HCT116 (cell line): ENCODE measurements around the gene RNF138. TPM values are rescaled to one million over a fixed set of nuclear protein-coding genes. Genes with fewer than 3 reads are reported as not detected.

ENCODE experiments used
- ATAC-seq: fragments of 200-7000 bp; cut with Tn5 transposase; 2 replicates; pipeline ENCODE4 v1.9.1; 2020; ENCODE audit warnings: mild to moderate bottlenecking, moderate library complexity
- BruUV-seq: library from RNA; stranded (reverse); fragments of 400-500 nt; replicated peaks from 2 replicates; lab custom pipeline; 2021; lab: Mats Ljungman, UMichigan
- CTCF ChIA-PET: fragments of 300-600 bp; sonication (Branson Sonifier 250); formaldehyde crosslinking; loops from one replicate; lab custom pipeline; 2021; ENCODE audit warnings: antibody characterized with exemption; lab: Charles Lee
- POLR2A ChIA-PET: fragments of 300-600, 350-600 bp; sonication (Branson Sonifier 250); formaldehyde crosslinking; loops from one replicate; lab custom pipeline; 2021; ENCODE audit warnings: antibody characterized with exemption; lab: Charles Lee
- RAD21 ChIA-PET, 2 experiments: fragments of 300-600 bp; sonication (Branson Sonifier 250); formaldehyde crosslinking; loops; one replicate each; lab custom pipeline; 2023; ENCODE audit warnings: low total read pairs in 2 of 2; ENCODE audit not compliant: uncharacterized antibody in 2 of 2, unreplicated experiment in 2 of 2, low non-redundant PET in 1 of 2; lab: Charles Lee
- DNase-seq: peaks from one replicate; pipeline ENCODE4 v3.0.0-alpha.2; 2010; ENCODE audit warnings: low read depth, low spot score
- H2AFZ ChIP-seq: fragments of 200-600 bp; shearing (Covaris generic), sonication (generic); 2 replicates; pipeline ENCODE4 v1.6.1; 2017; ENCODE audit warnings: low read depth, mixed run types, mixed read lengths, antibody characterized with exemption, low read length; ENCODE audit not compliant: poor library complexity, severe bottlenecking
- H3K27ac ChIP-seq: 2 replicates; pipeline ENCODE4 v1.5.1; 2012; ENCODE audit warnings: low read depth, low read length
- H3K27me3 ChIP-seq: fragments of 200-600 bp; sonication (generic); 2 replicates; pipeline ENCODE4 v1.6.1; 2016; ENCODE audit warnings: mixed run types, low read length, mixed read lengths; ENCODE audit not compliant: insufficient read depth
- H3K36me3 ChIP-seq, 2 experiments: fragments of 200-500 bp in 1 of 2; fragments of 200-600 bp in 1 of 2; sonication (Bioruptor generic) in 1 of 2; sonication (generic) in 1 of 2; 2 replicates each; pipeline versions ENCODE4 v1.5.1 to v1.6.1; 2014 to 2016; ENCODE audit warnings: low read length in 2 of 2, inconsistent platforms in 1 of 2, mixed read lengths in 1 of 2, mixed run types in 1 of 2; ENCODE audit not compliant: insufficient read depth in 2 of 2, control insufficient read depth in 1 of 2
- H3K4me1 ChIP-seq, 2 experiments: fragments of 200-600 bp in 1 of 2; sonication (generic) in 1 of 2; 2 replicates each; pipeline versions ENCODE4 v1.5.1 to v1.6.1; 2012 to 2017; ENCODE audit warnings: low read length in 2 of 2, inconsistent platforms in 1 of 2, mild to moderate bottlenecking in 1 of 2, mixed read lengths in 1 of 2, mixed run types in 1 of 2, moderate library complexity in 1 of 2; ENCODE audit not compliant: insufficient read depth in 2 of 2, control insufficient read depth in 1 of 2
- H3K4me2 ChIP-seq: fragments of 200-600 bp; sonication (generic); 2 replicates; pipeline ENCODE4 v1.6.1; 2017; ENCODE audit warnings: mixed run types, low read length, mixed read lengths
- H3K4me3 ChIP-seq, 2 experiments: fragments of 200-600 bp in 1 of 2; sonication (generic) in 1 of 2; replicated peaks in 1 of 2; 2 replicates each; pipeline ENCODE4 v1.5.1; 2011 to 2016; ENCODE audit warnings: low read length in 2 of 2, control low read depth in 1 of 2, low read depth in 1 of 2, mild to moderate bottlenecking in 1 of 2, mixed read lengths in 1 of 2, mixed run types in 1 of 2
- H3K79me2 ChIP-seq: fragments of 200-600 bp; sonication (generic); 2 replicates; pipeline ENCODE4 v1.6.1; 2017; ENCODE audit warnings: mild to moderate bottlenecking, mixed run types, low read length, moderate library complexity, mixed read lengths; ENCODE audit not compliant: insufficient read depth
- H3K9ac ChIP-seq: fragments of 200-600 bp; sonication (generic); 2 replicates; pipeline ENCODE4 v1.6.1; 2016; ENCODE audit warnings: low read length, mixed read lengths
- H3K9me2 ChIP-seq: fragments of 200-600 bp; sonication (generic), shearing (Covaris generic); 2 replicates; pipeline ENCODE4 v1.6.1; 2017; ENCODE audit warnings: mixed run types, mild to moderate bottlenecking, moderate library complexity; ENCODE audit not compliant: insufficient read depth
- H3K9me3 ChIP-seq, 2 experiments: fragments of 200-500 bp in 1 of 2; fragments of 200-600 bp in 1 of 2; sonication (Bioruptor generic) in 1 of 2; sonication (generic) in 1 of 2; 2 replicates each; pipeline ENCODE4 v1.6.1; 2014 to 2017; ENCODE audit warnings: low read length in 2 of 2, mixed read lengths in 2 of 2, inconsistent platforms in 1 of 2, low read depth in 1 of 2, mild to moderate bottlenecking in 1 of 2, mixed run types in 1 of 2, moderate library complexity in 1 of 2; ENCODE audit not compliant: control insufficient read depth in 1 of 2, insufficient read depth in 1 of 2
- H4K20me1 ChIP-seq: fragments of 200-600 bp; sonication (generic), shearing (Covaris generic); 2 replicates; pipeline ENCODE4 v1.6.1; 2017; ENCODE audit warnings: mixed run types, mild to moderate bottlenecking, moderate library complexity; ENCODE audit not compliant: insufficient read depth
- ATF3 ChIP-seq: IDR thresholded peaks from 2 replicates; pipeline ENCODE4 v1.6.1; 2012
- CBX3 ChIP-seq: IDR thresholded peaks from 2 replicates; pipeline ENCODE4 v1.6.1; 2012; ENCODE audit warnings: low read depth
- CEBPB ChIP-seq: IDR thresholded peaks from 2 replicates; pipeline ENCODE4 v1.6.1; 2012; ENCODE audit warnings: low read depth
- EGR1 ChIP-seq: IDR thresholded peaks from 2 replicates; pipeline ENCODE4 v1.6.1; 2012; ENCODE audit warnings: low read depth
- ELF1 ChIP-seq: IDR thresholded peaks from 2 replicates; pipeline ENCODE4 v1.6.1; 2012; ENCODE audit warnings: low read depth, borderline replicate concordance
- EZH2 ChIP-seq: fragments of 200-600 bp; sonication (generic); IDR thresholded peaks from 2 replicates; pipeline ENCODE4 v1.6.1; 2017; ENCODE audit warnings: antibody characterized with exemption, mixed run types
- FOSL1 ChIP-seq: IDR thresholded peaks from 2 replicates; pipeline ENCODE4 v1.6.1; 2012; ENCODE audit warnings: low read depth
- JUND ChIP-seq: IDR thresholded peaks from 2 replicates; pipeline ENCODE4 v1.6.1; 2012
- POLR2A ChIP-seq: IDR thresholded peaks from 2 replicates; pipeline ENCODE4 v1.7.0; 2011; ENCODE audit warnings: borderline replicate concordance; ENCODE audit not compliant: insufficient read depth, insufficient read length; ENCODE audit errors: extremely low read depth
- RAD21 ChIP-seq: IDR thresholded peaks from 2 replicates; pipeline ENCODE4 v1.6.1; 2012; ENCODE audit warnings: low read depth, mild to moderate bottlenecking
- SIN3A ChIP-seq: IDR thresholded peaks from 2 replicates; pipeline ENCODE4 v1.6.1; 2012; ENCODE audit warnings: low read depth
- SP1 ChIP-seq: IDR thresholded peaks from 2 replicates; pipeline ENCODE4 v1.6.1; 2012; ENCODE audit warnings: low read depth
- SRF ChIP-seq: IDR thresholded peaks from 2 replicates; pipeline ENCODE4 v1.6.1; 2012; ENCODE audit warnings: low read depth
- TCF7L2 ChIP-seq: IDR thresholded peaks from 2 replicates; pipeline ENCODE4 v1.7.0; 2011; ENCODE audit warnings: borderline replicate concordance, inconsistent platforms; ENCODE audit not compliant: insufficient read depth, insufficient read length; ENCODE audit errors: extremely low read depth
- YY1 ChIP-seq: IDR thresholded peaks from 2 replicates; pipeline ENCODE4 v1.6.1; 2011; ENCODE audit warnings: low read length, low read depth, moderate library complexity, mild to moderate bottlenecking; ENCODE audit not compliant: insufficient replicate concordance; ENCODE audit errors: extremely low read depth
- ZFX ChIP-seq: fragments of 450-650 bp; IDR thresholded peaks from 2 replicates; pipeline ENCODE4 v1.6.1; 2017
- intact Hi-C: fragments of 100-400 bp; cut with micrococcal nuclease; formaldehyde crosslinking; loops from 2 replicates; pipeline ENCODE4 v1.10.0; 2022
- total RNA-seq: library from RNA; stranded (reverse); gene quantifications from one replicate; pipeline ENCODE4 v1.2.1, GENCODE V29; 2021; ENCODE audit not compliant: unreplicated experiment
- TF ChIP-seq, protein P1 (sequence below): IDR thresholded peaks from 2 replicates; pipeline ENCODE4 v1.6.1; 2012
- TF ChIP-seq, protein P2 (sequence below): IDR thresholded peaks from 2 replicates; pipeline ENCODE4 v1.6.1; 2012; ENCODE audit warnings: low read depth

The RNF138 gene
- total RNA-seq, 1 experiment from 2014 or later, result 72.5 TPM

- TF ChIP-seq FOSL1 (no peak), JUND (no peak), CEBPB (no peak), SP1 (no peak), POLR2A (no peak), CBX3 (no peak), EGR1 (no peak), TCF7L2 (no peak), RAD21 (no peak)
- TF ChIP-seq, protein P1, sequence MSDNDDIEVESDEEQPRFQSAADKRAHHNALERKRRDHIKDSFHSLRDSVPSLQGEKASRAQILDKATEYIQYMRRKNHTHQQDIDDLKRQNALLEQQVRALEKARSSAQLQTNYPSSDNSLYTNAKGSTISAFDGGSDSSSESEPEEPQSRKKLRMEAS, result no peak
- ATAC-seq (no peak), DNase-seq (no peak)
- Histone ChIP-seq H3K4me3 (no peak overlapping the region), H3K27me3 (no peaks in the 10 kb centered on the region), H3K4me1 (no peaks in the 10 kb centered on the region), H3K9me3 (no peaks in the 10 kb centered on the region), H3K36me3 (no peaks in the 10 kb centered on the region), H2AFZ (no peak overlapping the region), H3K27ac (no peak overlapping the region), H3K4me2 (no peak overlapping the region), H3K9me2 (no peaks in the 10 kb centered on the region), H3K9ac (no peak overlapping the region), H4K20me1 (peaks cover 24% of the 10 kb centered on the region; the same call in 1 of the 2 replicates), H3K79me2 (peaks cover 98% of the 10 kb centered on the region)
- ChIA-PET POLR2A (no interaction called here), CTCF (interaction anchor here (1.2 kb wide), 1 partner anchor 33 kb away, joined by 3 read pairs; no protein-coding TSS in a partner anchor), RAD21 (no interaction called here)
- intact Hi-C loops, result no loop called here
- no TSS peak for BruUV-seq
These were observed 12.8 kb downstream of the RNF138 start for GRCh38 chr18:32104516-32104915.

- no TSS peak for BruUV-seq
- no peak overlapping the region for H3K9ac ChIP-seq
- peaks cover 100% of the 10 kb centered on the region for H3K79me2 ChIP-seq
- TF ChIP-seq ATF3 (no peak), JUND (no peak), ELF1 (no peak), RAD21 (no peak), SIN3A (no peak), EZH2 (no peak), CBX3 (no peak), ZFX (no peak), POLR2A (no peak), SRF (no peak), TCF7L2 (no peak), YY1 (no peak), SP1 (no peak)
- TF ChIP-seq, protein P1, result no peak
- TF ChIP-seq, protein P2, sequence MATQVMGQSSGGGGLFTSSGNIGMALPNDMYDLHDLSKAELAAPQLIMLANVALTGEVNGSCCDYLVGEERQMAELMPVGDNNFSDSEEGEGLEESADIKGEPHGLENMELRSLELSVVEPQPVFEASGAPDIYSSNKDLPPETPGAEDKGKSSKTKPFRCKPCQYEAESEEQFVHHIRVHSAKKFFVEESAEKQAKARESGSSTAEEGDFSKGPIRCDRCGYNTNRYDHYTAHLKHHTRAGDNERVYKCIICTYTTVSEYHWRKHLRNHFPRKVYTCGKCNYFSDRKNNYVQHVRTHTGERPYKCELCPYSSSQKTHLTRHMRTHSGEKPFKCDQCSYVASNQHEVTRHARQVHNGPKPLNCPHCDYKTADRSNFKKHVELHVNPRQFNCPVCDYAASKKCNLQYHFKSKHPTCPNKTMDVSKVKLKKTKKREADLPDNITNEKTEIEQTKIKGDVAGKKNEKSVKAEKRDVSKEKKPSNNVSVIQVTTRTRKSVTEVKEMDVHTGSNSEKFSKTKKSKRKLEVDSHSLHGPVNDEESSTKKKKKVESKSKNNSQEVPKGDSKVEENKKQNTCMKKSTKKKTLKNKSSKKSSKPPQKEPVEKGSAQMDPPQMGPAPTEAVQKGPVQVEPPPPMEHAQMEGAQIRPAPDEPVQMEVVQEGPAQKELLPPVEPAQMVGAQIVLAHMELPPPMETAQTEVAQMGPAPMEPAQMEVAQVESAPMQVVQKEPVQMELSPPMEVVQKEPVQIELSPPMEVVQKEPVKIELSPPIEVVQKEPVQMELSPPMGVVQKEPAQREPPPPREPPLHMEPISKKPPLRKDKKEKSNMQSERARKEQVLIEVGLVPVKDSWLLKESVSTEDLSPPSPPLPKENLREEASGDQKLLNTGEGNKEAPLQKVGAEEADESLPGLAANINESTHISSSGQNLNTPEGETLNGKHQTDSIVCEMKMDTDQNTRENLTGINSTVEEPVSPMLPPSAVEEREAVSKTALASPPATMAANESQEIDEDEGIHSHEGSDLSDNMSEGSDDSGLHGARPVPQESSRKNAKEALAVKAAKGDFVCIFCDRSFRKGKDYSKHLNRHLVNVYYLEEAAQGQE, result no peak
These were observed 18.3 kb downstream of the RNF138 start for GRCh38 chr18:32110005-32110404.

More at GRCh38 chr18:32110005-32110404, 18.3 kb downstream of the RNF138 start:
- CTCF ChIA-PET, result no interaction called here
- POLR2A ChIA-PET, result no interaction called here
- Histone ChIP-seq H3K36me3 (peaks cover 6 to 32% of the 10 kb centered on the region in 2 experiments; a peak in 3 of 4 replicates), H3K4me2 (no peak overlapping the region), H3K27ac (no peak overlapping the region), H2AFZ (no peak overlapping the region), H3K9me3 (no peaks in the 10 kb centered on the region), H3K4me3 (no peak overlapping the region), H4K20me1 (peaks cover 19% of the 10 kb centered on the region; the same call in 1 of the 2 replicates), H3K4me1 (no peaks in the 10 kb centered on the region), H3K9me2 (no peaks in the 10 kb centered on the region), H3K27me3 (no peaks in the 10 kb centered on the region)
- intact Hi-C loops, result no loop called here
- RAD21 ChIA-PET, result no interaction called here
- DNase-seq (no peak), ATAC-seq (no peak)
